Ishikawa (cell line): ENCODE measurements around the gene IGFL2.

Experiments used
- CEBPB ChIP-seq: IDR thresholded peaks from 2 replicates; pipeline ENCODE4 v1.6.1; 2012
- EP300 ChIP-seq: IDR thresholded peaks from 2 replicates; pipeline ENCODE4 v1.6.1; 2012; ENCODE audit warnings: borderline replicate concordance
- FOXM1 ChIP-seq: IDR thresholded peaks from 2 replicates; pipeline ENCODE4 v1.6.1; 2012; ENCODE audit warnings: low read depth, borderline replicate concordance
- MAX ChIP-seq: IDR thresholded peaks from 2 replicates; pipeline ENCODE4 v1.6.1; 2012
- NFIC ChIP-seq: IDR thresholded peaks from 2 replicates; pipeline ENCODE4 v1.6.1; 2012
- RAD21 ChIP-seq: IDR thresholded peaks from 2 replicates; pipeline ENCODE4 v1.6.1; 2012; ENCODE audit warnings: low read depth
- TCF12 ChIP-seq: IDR thresholded peaks from 2 replicates; pipeline ENCODE4 v1.6.1; 2012; ENCODE audit warnings: low read depth
- TEAD4 ChIP-seq: IDR thresholded peaks from 2 replicates; pipeline ENCODE4 v1.6.1; 2012
- USF1 ChIP-seq: IDR thresholded peaks from 2 replicates; pipeline ENCODE4 v1.6.1; 2012
- YY1 ChIP-seq: IDR thresholded peaks from 2 replicates; pipeline ENCODE4 v1.6.1; 2012; ENCODE audit warnings: low read depth
- ZBTB7A ChIP-seq: IDR thresholded peaks from 2 replicates; pipeline ENCODE4 v1.6.1; 2012; ENCODE audit warnings: low read depth
- TF ChIP-seq, protein P1 (sequence below): IDR thresholded peaks from 2 replicates; pipeline ENCODE4 v1.6.1; 2012; ENCODE audit warnings: low read depth, mild to moderate bottlenecking

DNA sequence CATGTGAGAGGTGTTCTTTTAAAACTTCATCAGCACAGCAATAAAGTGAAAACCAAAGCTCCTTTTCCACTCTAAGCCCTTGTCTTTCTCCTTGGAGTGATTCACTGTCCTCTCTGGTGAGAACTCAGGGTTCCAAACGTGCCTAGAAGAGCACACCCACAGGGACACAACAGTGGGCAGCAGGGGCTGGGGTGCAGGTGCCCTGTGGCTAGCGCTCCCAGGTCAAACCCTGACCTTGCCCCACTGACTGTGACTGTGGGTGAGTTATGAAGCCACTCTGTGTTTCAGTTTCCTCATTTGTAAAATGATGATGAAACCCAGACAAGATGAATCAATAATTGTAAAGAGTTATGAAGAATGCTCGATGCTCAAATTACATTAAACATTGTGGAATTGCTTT lies 43.9 kb downstream of the IGFL2 start:
- no peak for TF ChIP-seq ZBTB7A
- no peak for TF ChIP-seq TEAD4
- TF ChIP-seq MAX: no peak
- no peak for TF ChIP-seq FOXM1
- no peak for TF ChIP-seq TCF12
- no peak for TF ChIP-seq YY1
- TF ChIP-seq CEBPB: no peak
- no peak for TF ChIP-seq EP300
- TF ChIP-seq USF1: no peak
- TF ChIP-seq, protein P1, sequence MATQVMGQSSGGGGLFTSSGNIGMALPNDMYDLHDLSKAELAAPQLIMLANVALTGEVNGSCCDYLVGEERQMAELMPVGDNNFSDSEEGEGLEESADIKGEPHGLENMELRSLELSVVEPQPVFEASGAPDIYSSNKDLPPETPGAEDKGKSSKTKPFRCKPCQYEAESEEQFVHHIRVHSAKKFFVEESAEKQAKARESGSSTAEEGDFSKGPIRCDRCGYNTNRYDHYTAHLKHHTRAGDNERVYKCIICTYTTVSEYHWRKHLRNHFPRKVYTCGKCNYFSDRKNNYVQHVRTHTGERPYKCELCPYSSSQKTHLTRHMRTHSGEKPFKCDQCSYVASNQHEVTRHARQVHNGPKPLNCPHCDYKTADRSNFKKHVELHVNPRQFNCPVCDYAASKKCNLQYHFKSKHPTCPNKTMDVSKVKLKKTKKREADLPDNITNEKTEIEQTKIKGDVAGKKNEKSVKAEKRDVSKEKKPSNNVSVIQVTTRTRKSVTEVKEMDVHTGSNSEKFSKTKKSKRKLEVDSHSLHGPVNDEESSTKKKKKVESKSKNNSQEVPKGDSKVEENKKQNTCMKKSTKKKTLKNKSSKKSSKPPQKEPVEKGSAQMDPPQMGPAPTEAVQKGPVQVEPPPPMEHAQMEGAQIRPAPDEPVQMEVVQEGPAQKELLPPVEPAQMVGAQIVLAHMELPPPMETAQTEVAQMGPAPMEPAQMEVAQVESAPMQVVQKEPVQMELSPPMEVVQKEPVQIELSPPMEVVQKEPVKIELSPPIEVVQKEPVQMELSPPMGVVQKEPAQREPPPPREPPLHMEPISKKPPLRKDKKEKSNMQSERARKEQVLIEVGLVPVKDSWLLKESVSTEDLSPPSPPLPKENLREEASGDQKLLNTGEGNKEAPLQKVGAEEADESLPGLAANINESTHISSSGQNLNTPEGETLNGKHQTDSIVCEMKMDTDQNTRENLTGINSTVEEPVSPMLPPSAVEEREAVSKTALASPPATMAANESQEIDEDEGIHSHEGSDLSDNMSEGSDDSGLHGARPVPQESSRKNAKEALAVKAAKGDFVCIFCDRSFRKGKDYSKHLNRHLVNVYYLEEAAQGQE: no peak
- TF ChIP-seq NFIC: no peak
- TF ChIP-seq RAD21: no peak
